Measurements from ENCODE around the gene PAK4.

GRCh38 chr19:39099341-39099740, 26.2 kb upstream of the PAK4 start:
- no peak for TF ChIP-seq CTCF (IDR thresholded peaks at IDR 0.05; ENCODE audit: control extremely low read depth in 1 of 3, insufficient read depth in 1 of 3, low read depth in 1 of 3, low read length in 3 of 3)
- no peak for TF ChIP-seq RAD21 (IDR thresholded peaks at IDR 0.05 in 1 of 2, conservative IDR thresholded peaks at IDR 0.05 in 1 of 2; ENCODE audit: low read depth in 2 of 2, low read length in 2 of 2)
- no peak for TF ChIP-seq POLR2A (IDR thresholded peaks at IDR 0.05; ENCODE audit: control extremely low read depth in 1 of 2, low read depth in 2 of 2, low read length in 2 of 2)
- TF ChIP-seq TAF1 (IDR thresholded peaks at IDR 0.05; ENCODE audit: low read depth, low read length), result no peak
- no peak for TF ChIP-seq TCF12 (IDR thresholded peaks at IDR 0.05; ENCODE audit: low read depth, low read length)
